ENCODE results near the gene MUC6. TPM values are rescaled to one million over a fixed set of nuclear protein-coding genes. Genes with fewer than 3 reads are reported as not detected.

Gene MUC6
- total RNA-seq, 4 donors from 2014 or later = not detected

DNA sequence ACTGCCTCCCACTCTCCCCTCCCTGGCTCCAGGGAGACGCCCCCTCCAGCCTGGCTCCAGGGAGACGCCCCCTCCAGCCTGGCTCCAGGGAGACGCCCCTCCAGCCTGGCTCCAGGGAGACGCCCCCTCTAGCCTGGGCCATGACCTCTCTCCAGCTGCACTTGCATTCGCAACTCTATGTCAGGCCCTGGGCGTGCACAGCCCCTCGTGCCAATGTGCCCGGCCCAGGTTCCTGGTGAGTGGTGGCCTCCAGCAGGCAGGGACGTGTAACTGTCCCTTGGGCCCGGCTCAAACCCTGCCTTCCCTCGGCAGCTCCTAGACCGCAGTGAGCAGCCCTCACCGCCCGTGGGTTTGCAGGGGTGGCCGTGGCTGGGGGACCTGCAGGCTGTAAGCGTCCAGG lies 6.9 kb downstream of the MUC6 start:
- no peak for ATAC-seq
- H3K27ac ChIP-seq = no peak overlapping the region
- H3K27me3 ChIP-seq = peaks cover 0 to 2% (median 0%) of the 10 kb centered on the region in 3 donors
- H3K4me3 ChIP-seq = no peak overlapping the region
- in situ Hi-C loops (cut with MboI; ENCODE audit: low sequenced_read_pairs in 4 of 4) (no loop called here), intact Hi-C loops (cut with DNase I; ENCODE audit: low total_unique reads) (no loop called here)
- no peak for DNase-seq
- no peak for TF ChIP-seq POLR2A (IDR thresholded peaks at IDR 0.05)
- TF ChIP-seq, protein P1, sequence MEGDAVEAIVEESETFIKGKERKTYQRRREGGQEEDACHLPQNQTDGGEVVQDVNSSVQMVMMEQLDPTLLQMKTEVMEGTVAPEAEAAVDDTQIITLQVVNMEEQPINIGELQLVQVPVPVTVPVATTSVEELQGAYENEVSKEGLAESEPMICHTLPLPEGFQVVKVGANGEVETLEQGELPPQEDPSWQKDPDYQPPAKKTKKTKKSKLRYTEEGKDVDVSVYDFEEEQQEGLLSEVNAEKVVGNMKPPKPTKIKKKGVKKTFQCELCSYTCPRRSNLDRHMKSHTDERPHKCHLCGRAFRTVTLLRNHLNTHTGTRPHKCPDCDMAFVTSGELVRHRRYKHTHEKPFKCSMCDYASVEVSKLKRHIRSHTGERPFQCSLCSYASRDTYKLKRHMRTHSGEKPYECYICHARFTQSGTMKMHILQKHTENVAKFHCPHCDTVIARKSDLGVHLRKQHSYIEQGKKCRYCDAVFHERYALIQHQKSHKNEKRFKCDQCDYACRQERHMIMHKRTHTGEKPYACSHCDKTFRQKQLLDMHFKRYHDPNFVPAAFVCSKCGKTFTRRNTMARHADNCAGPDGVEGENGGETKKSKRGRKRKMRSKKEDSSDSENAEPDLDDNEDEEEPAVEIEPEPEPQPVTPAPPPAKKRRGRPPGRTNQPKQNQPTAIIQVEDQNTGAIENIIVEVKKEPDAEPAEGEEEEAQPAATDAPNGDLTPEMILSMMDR (IDR thresholded peaks at IDR 0.05 in 4 of 5, conservative IDR thresholded peaks at IDR 0.05 in 1 of 5) = no peak
- H3K36me3 ChIP-seq = no peaks in the 10 kb centered on the region
- H3K9me3 ChIP-seq = no peaks in the 10 kb centered on the region
- H3K4me1 ChIP-seq = no peaks in the 10 kb centered on the region

DNA sequence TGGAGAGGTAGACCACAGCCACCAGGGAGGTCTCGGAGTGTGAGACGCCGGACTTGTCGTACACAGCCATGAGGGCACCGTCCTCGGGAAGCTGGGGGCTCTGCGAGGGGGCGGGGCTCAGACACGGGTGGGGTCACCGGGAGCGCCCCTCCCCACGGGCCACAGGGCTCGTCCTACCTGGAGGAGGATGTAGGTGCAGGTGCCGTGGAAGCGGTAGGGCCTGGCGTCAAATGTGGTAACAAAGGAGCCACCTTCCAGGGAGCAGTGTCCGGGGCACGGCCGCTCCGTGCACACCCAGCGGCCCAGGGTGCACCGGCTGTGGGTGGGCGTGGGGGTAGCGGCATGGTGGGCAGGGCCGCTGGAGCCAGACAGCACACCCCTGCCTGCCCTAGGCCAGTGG lies 7.5 kb downstream of the MUC6 start:
- DNase-seq (no peak), ATAC-seq (no peak)
- Histone ChIP-seq H3K27ac (no peak overlapping the region), H3K36me3 (no peaks in the 10 kb centered on the region), H3K27me3 (no peaks in the 10 kb centered on the region), H3K9me3 (no peaks in the 10 kb centered on the region), H3K4me3 (no peak overlapping the region), H3K4me1 (no peaks in the 10 kb centered on the region)
- in situ Hi-C loops (cut with MboI; ENCODE audit: low sequenced_read_pairs in 4 of 4) = no loop called here
- intact Hi-C loops (cut with DNase I; ENCODE audit: low total_unique reads) = no loop called here
- TF ChIP-seq, protein P1 (IDR thresholded peaks at IDR 0.05 in 4 of 5, conservative IDR thresholded peaks at IDR 0.05 in 1 of 5) = no peak
- TF ChIP-seq POLR2A (IDR thresholded peaks at IDR 0.05) = no peak

DNA sequence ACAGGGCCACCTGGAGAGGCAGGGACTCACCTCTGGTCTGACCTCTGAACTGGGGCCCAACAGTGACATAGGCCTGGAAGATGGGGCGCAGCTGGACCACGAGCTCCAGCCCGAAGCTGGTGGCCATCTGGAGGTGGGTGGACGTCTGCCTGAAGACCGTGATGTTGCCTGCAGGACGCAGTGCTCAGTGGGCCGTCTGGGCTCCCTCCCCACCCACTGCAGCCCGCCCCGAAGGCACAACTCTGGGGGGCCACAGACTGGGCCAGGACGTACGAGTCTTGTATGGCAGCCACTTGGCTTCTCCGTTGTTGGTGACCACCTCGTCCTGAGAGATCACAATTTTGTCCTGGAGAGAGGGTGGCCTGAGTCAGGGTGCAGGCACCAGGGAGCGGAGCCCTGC lies 7.9 kb downstream of the MUC6 start:
- Histone ChIP-seq H3K27ac (no peak overlapping the region), H3K27me3 (no peaks in the 10 kb centered on the region), H3K36me3 (no peaks in the 10 kb centered on the region), H3K9me3 (no peaks in the 10 kb centered on the region), H3K4me1 (no peaks in the 10 kb centered on the region), H3K4me3 (no peak overlapping the region)
- TF ChIP-seq, protein P1 (IDR thresholded peaks at IDR 0.05 in 4 of 5, conservative IDR thresholded peaks at IDR 0.05 in 1 of 5) = no peak
- TF ChIP-seq POLR2A (IDR thresholded peaks at IDR 0.05) = no peak
- intact Hi-C loops (cut with DNase I; ENCODE audit: low total_unique reads) (no loop called here), in situ Hi-C loops (cut with MboI; ENCODE audit: low sequenced_read_pairs in 4 of 4) (no loop called here)
- no peak for DNase-seq
- no peak for ATAC-seq

DNA sequence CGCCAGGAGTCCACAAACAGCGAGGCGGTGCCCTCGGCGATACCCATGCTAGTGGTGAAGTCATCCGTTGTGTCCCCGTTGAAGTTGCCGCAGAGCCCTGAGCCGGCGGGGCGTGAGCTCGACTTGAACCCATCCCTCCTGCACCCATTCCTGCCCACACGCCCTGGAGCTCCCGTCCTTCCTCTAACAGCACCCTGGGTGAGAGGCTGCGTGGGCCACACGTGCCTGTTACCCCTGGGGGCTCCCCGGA lies 8.3 kb downstream of the MUC6 start:
- intact Hi-C loops (cut with DNase I; ENCODE audit: low total_unique reads) = no loop called here
- ATAC-seq = no peak
- no peaks in the 10 kb centered on the region for H3K9me3 ChIP-seq
- TF ChIP-seq POLR2A (IDR thresholded peaks at IDR 0.05) = no peak
- in situ Hi-C loops (cut with MboI; ENCODE audit: low sequenced_read_pairs in 4 of 4) = no loop called here
- H3K4me3 ChIP-seq = no peak overlapping the region
- H3K4me1 ChIP-seq = no peaks in the 10 kb centered on the region
- no peak for DNase-seq
- no peaks in the 10 kb centered on the region for H3K36me3 ChIP-seq
- H3K27me3 ChIP-seq = no peaks in the 10 kb centered on the region
- no peak overlapping the region for H3K27ac ChIP-seq

DNA sequence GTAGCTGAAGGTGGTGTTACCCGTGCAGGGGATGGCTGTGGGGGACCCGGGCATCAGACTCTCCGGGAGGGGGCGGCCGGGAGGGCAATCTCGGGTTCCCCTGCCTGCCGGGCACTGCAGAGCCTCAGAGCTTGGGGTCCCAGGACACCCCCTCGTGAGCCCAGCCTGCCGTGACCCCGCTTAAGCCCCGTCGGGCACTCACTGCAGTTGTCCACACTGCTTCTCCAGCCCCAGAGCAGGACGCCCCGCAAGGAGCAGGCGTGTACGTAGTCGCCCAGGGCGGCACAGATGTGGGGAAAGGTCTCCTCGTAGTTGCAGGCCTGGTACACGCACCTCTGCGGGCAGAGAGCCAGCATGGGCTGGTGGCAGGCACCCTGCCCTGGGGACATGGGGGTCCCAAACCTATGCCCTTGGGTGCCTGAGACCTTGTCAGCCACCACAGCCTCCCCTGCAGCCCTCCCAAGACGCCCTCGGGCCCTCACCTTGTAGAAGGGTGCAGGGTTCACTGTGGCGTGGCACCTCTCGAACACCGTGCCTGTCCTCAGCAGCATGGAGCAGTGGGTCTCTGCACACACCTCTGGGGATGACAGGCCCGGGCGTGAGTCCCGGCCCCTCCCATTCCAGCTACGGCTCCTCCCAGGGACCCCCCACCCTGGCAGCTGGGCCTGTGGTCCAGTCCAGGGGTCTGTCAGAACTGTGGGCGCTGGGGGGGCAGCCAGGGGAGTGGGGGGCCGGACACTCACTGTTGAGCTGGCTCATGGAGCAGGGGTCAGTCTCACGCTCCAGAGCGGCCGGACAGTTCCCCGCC lies 8.8 kb downstream of the MUC6 start:
- H3K4me1 ChIP-seq = no peaks in the 10 kb centered on the region
- H3K9me3 ChIP-seq = no peaks in the 10 kb centered on the region
- H3K27me3 ChIP-seq = no peaks in the 10 kb centered on the region
- H3K27ac ChIP-seq = no peak overlapping the region
- intact Hi-C loops (cut with DNase I; ENCODE audit: low total_unique reads) = no loop called here
- H3K4me3 ChIP-seq = no peak overlapping the region
- DNase-seq = no peak
- TF ChIP-seq, protein P1 (IDR thresholded peaks at IDR 0.05 in 4 of 5, conservative IDR thresholded peaks at IDR 0.05 in 1 of 5) = no peak
- no peak for TF ChIP-seq POLR2A (IDR thresholded peaks at IDR 0.05)
- no peak for ATAC-seq
- in situ Hi-C loops (cut with MboI; ENCODE audit: low sequenced_read_pairs in 4 of 4) = no loop called here
- H3K36me3 ChIP-seq = no peaks in the 10 kb centered on the region
